HG02852 (cell line): ENCODE measurements around the gene ATXN3.
"Not testable (repeated sequence)": the region's sequence is repeated elsewhere in the genome, so short reads cannot be mapped to it uniquely, and the experiment has no call there.

ENCODE experiments used
- ATAC-seq: cut with Tn5 transposase; IDR thresholded peaks from one replicate; pipeline ENCODE4 v1.9.1; 2021; ENCODE audit warnings: mild to moderate bottlenecking, moderate library complexity; ENCODE audit not compliant: unreplicated experiment

ATXN3 gene

GRCh38 chr14:92074555-92074954, 31.8 kb downstream of the ATXN3 start:
- no peak for ATAC-seq

GRCh38 chr14:92058006-92058917, 48.1 kb downstream of the ATXN3 start:
- ATAC-seq: no peak

- ATAC-seq: no peak
Observed at GRCh38 chr14:92049781-92050180, 56.6 kb downstream of the ATXN3 start.

- not testable (repeated sequence) for ATAC-seq
Observed at GRCh38 chr14:92049221-92049620, 57.2 kb downstream of the ATXN3 start.

- ATAC-seq: not testable (repeated sequence)
Observed at GRCh38 chr14:92045904-92046303, 60.5 kb downstream of the ATXN3 start.

- not testable (repeated sequence) for ATAC-seq
Observed at GRCh38 chr14:92041766-92042165, 64.6 kb downstream of the ATXN3 start.

- ATAC-seq: no peak
Observed at GRCh38 chr14:92041203-92041602, 65.2 kb downstream of the ATXN3 start.

GRCh38 chr14:92040431-92041051, 65.8 kb downstream of the ATXN3 start:
- ATAC-seq: no peak

GRCh38 chr14:92039719-92040430, 66.5 kb downstream of the ATXN3 start, which contains the start of gene TRIP11:
TRIP11 (minus strand) TSS chr14:92040059; CDS start chr14:92039685, 374 bp downstream.
- ATAC-seq: peak; percentile 93

GRCh38 chr14:92039063-92039718, 67.2 kb downstream of the ATXN3 start:
- ATAC-seq: peak; percentile 18

- ATAC-seq: no peak
Observed at GRCh38 chr14:92037989-92038388, 68.4 kb downstream of the ATXN3 start.

GRCh38 chr14:92035890-92036289, 70.5 kb downstream of the ATXN3 start:
- no peak for ATAC-seq

- ATAC-seq: no peak
Observed at GRCh38 chr14:92033906-92034687, 72.3 kb downstream of the ATXN3 start.

GRCh38 chr14:92033433-92033832, 72.9 kb downstream of the ATXN3 start:
- ATAC-seq: no peak

GRCh38 chr14:92026548-92027190, 79.7 kb downstream of the ATXN3 start:
- no peak for ATAC-seq

- ATAC-seq: no peak
Observed at GRCh38 chr14:92022036-92022435, 84.3 kb downstream of the ATXN3 start.

GRCh38 chr14:92021523-92021922, 84.9 kb downstream of the ATXN3 start:
- ATAC-seq: no peak

- no peak for ATAC-seq
Observed at GRCh38 chr14:92014040-92014439, 92.3 kb downstream of the ATXN3 start.

- no peak for ATAC-seq
Observed at GRCh38 chr14:92012121-92012748, 94.1 kb downstream of the ATXN3 start.
